Gastroesophageal sphincter (tissue), 4 donors: ENCODE results near the gene MAPT. TPM values are rescaled to one million over a fixed set of nuclear protein-coding genes. Genes with fewer than 3 reads are reported as not detected.
A peak's percentile ranks its signal among the peaks of the same experiment; 100 is the strongest.

ENCODE experiments used
- ATAC-seq: fragments of 150-250 bp; one replicate; pipeline ENCODE4 v1.9.1; 2016; ENCODE audit warnings: mild to moderate bottlenecking, moderate library complexity
- H3K27ac ChIP-seq, 4 donors: fragments of 200-600 bp; sonication (generic) in 3 of 4; 1 replicate in 3 of 4; 2 replicates in 1 of 4; pipeline ENCODE4 v1.5.1; 2016 to 2019
- H3K27me3 ChIP-seq: fragments of 200-600 bp; sonication (generic); one replicate; pipeline ENCODE4 v1.5.1; 2019
- H3K36me3 ChIP-seq, 2 donors: fragments of 200-600 bp; sonication (generic); one replicate each; pipeline ENCODE4 v1.5.1; 2019; ENCODE audit warnings: control low read depth in 1 of 2
- H3K4me1 ChIP-seq, 3 donors: fragments of 200-600 bp; sonication (generic); 1 replicate in 2 of 3; 2 replicates in 1 of 3; pipeline ENCODE4 v1.5.1; 2016 to 2019; ENCODE audit warnings: control low read depth in 2 of 3
- H3K4me3 ChIP-seq, 2 donors: fragments of 200-600 bp; sonication (generic); one replicate each; pipeline ENCODE4 v1.5.1; 2019; ENCODE audit warnings: mild to moderate bottlenecking in 1 of 2, moderate library complexity in 1 of 2
- H3K9me3 ChIP-seq, 3 donors: fragments of 200-600 bp; sonication (generic); one replicate each; pipeline ENCODE4 v1.5.1; 2017 to 2019; ENCODE audit warnings: control low read depth in 2 of 3
- CTCF ChIP-seq, 4 experiments: fragments of 200-600 bp in 2 of 4; fragments of 450-650 bp in 2 of 4; sonication (generic) in 1 of 4; IDR thresholded peaks; one replicate each; pipeline ENCODE4 v1.5.1; 2017 to 2019; ENCODE audit warnings: antibody characterized with exemption in 4 of 4, mild to moderate bottlenecking in 2 of 4, moderate library complexity in 2 of 4
- EP300 ChIP-seq: sonication (generic); formaldehyde crosslinking; IDR thresholded peaks from one replicate; pipeline ENCODE4 v1.6.1; 2017; ENCODE audit warnings: antibody characterized with exemption, mild to moderate bottlenecking
- POLR2A ChIP-seq, 2 donors: fragments of 450-650 bp; IDR thresholded peaks; one replicate each; pipeline ENCODE4 v1.6.1; 2017; ENCODE audit warnings: antibody characterized with exemption in 2 of 2, mild to moderate bottlenecking in 2 of 2, moderate library complexity in 1 of 2
- POLR2AphosphoS5 ChIP-seq: sonication (generic); formaldehyde crosslinking; IDR thresholded peaks from one replicate; pipeline ENCODE4 v1.6.1; 2017; ENCODE audit warnings: antibody characterized with exemption
- WGBS, 2 donors: methylation state at CpG; one replicate each; pipeline ENCODE4 v1.1.5; 2018; ENCODE audit warnings: low coverage in 1 of 2; 5-methylcytosine and 5-hydroxymethylcytosine counted together
- total RNA-seq, 4 donors: library from RNA; depleted of rRNA; stranded (reverse); fragments of >200 nt; gene quantifications; one replicate each; pipeline ENCODE4 v1.1.0, GENCODE V29; 2016

MAPT gene
- total RNA-seq, 4 donors from 2014 or later = 3.4 to 12.2 (median 8.5) TPM

GRCh38 chr17:45895969-45896785, 1.8 kb downstream of the MAPT start:
- TF ChIP-seq POLR2A (IDR thresholded peaks at IDR 0.05) (no peak), CTCF (IDR thresholded peaks at IDR 0.05) (no peak), POLR2AphosphoS5 (no peak), EP300 (no peak)
- no peaks in the 10 kb centered on the region for H3K9me3 ChIP-seq
- ATAC-seq = no peak
- 0 to 9% methylated on average over 1 to 5 of the region's 55 CpGs for WGBS, 2 donors
- no peak overlapping the region for H3K27ac ChIP-seq
- peak overlapping the region in 1 of 2 donors; percentile 85 for H3K4me3 ChIP-seq
- no peaks in the 10 kb centered on the region for H3K36me3 ChIP-seq
- H3K4me1 ChIP-seq = peaks cover 0 to 39% (median 24%) of the 10 kb centered on the region in 3 donors
- H3K27me3 ChIP-seq = peaks cover 48% of the 10 kb centered on the region

- H3K27ac ChIP-seq = no peak overlapping the region
- no peak overlapping the region for H3K4me3 ChIP-seq
- ATAC-seq = no peak
- peaks cover 0 to 39% (median 24%) of the 10 kb centered on the region in 3 donors for H3K4me1 ChIP-seq
- H3K36me3 ChIP-seq = no peaks in the 10 kb centered on the region
- H3K9me3 ChIP-seq = no peaks in the 10 kb centered on the region
- TF ChIP-seq EP300 (no peak), CTCF (IDR thresholded peaks at IDR 0.05) (no peak)
- WGBS, 2 donors = 6% methylated on average over 6 of the region's 67 CpGs; no CpG with 5 or more reads in 1 of the 2 donors
- peaks cover 48% of the 10 kb centered on the region for H3K27me3 ChIP-seq
These were observed 2.7 kb downstream of the MAPT start for GRCh38 chr17:45896803-45897693.

- no peak overlapping the region for H3K4me3 ChIP-seq
- WGBS, 2 donors = 71 to 83% methylated on average over 1 to 2 of the region's 2 CpGs
- H3K36me3 ChIP-seq = no peaks in the 10 kb centered on the region
- TF ChIP-seq POLR2AphosphoS5 (no peak), CTCF (IDR thresholded peaks at IDR 0.05) (no peak), POLR2A (IDR thresholded peaks at IDR 0.05) (no peak), EP300 (no peak)
- H3K9me3 ChIP-seq = no peaks in the 10 kb centered on the region
- no peak overlapping the region for H3K27ac ChIP-seq
- H3K4me1 ChIP-seq = peaks cover 0 to 26% (median 20%) of the 10 kb centered on the region in 3 donors
- peaks cover 49% of the 10 kb centered on the region for H3K27me3 ChIP-seq
- ATAC-seq = no peak
These were observed 5.8 kb downstream of the MAPT start for GRCh38 chr17:45900136-45900535.

GRCh38 chr17:45900723-45901415, 6.5 kb downstream of the MAPT start:
- Histone ChIP-seq H3K36me3 (no peaks in the 10 kb centered on the region), H3K4me3 (no peak overlapping the region), H3K27ac (no peak overlapping the region), H3K27me3 (peaks cover 48% of the 10 kb centered on the region), H3K9me3 (no peaks in the 10 kb centered on the region), H3K4me1 (peaks cover 0 to 18% (median 13%) of the 10 kb centered on the region in 3 donors)
- ATAC-seq = no peak
- no peak for TF ChIP-seq POLR2A (IDR thresholded peaks at IDR 0.05)
- TF ChIP-seq EP300 = no peak
- TF ChIP-seq POLR2AphosphoS5 = no peak
- TF ChIP-seq CTCF (IDR thresholded peaks at IDR 0.05) = no peak
- 88 to 100% methylated on average over 3 to 11 of the region's 13 CpGs for WGBS, 2 donors
